B cell (primary cell): ENCODE data around the gene RHOT2. TPM values are rescaled to one million over a fixed set of nuclear protein-coding genes. Genes with fewer than 3 reads are reported as not detected.

Experiments
- polyA plus RNA-seq: library from polyadenylated mRNA; depleted of rRNA; stranded (reverse); fragments of >200 nt; gene quantifications from 2 replicates; pipeline ENCODE4 v1.2.3, GENCODE V29; 2012
- total RNA-seq, 2 donors: library from RNA; stranded (reverse); fragments of 120-200 nt in 1 of 2; gene quantifications; 1 replicate in 1 of 2; 2 replicates in 1 of 2; pipeline versions ENCODE4 v1.2.3 to v1.2.4, GENCODE V29; 2013 to 2022

The RHOT2 gene
- total and polyA plus RNA-seq, 2 donors (not counting 1 experiment from before 2014, with no cell fraction given): 207 to 461 TPM

Other genes with a start within 250 kb of the RHOT2 start
- gene RAB11FIP3, start 242.5 kb upstream of the RHOT2 start, total RNA-seq: 57.2 and 60.6 TPM in 2 replicates
- gene RAB11FIP3, start 242.5 kb upstream of the RHOT2 start, polyA plus RNA-seq: 24.3 and 29.9 TPM in 2 replicates
- 67.2 and 68.0 TPM in 2 replicates for gene CAPN15, start 140.4 kb upstream of the RHOT2 start, total RNA-seq
- 48.0 and 77.2 TPM in 2 replicates for gene CAPN15, start 140.4 kb upstream of the RHOT2 start, polyA plus RNA-seq
- gene PRR35, start 107.7 kb upstream of the RHOT2 start, total RNA-seq: not detected in 2 replicates
- not detected in 2 replicates for gene PRR35, start 107.7 kb upstream of the RHOT2 start, polyA plus RNA-seq
- gene NHLRC4, start 101.1 kb upstream of the RHOT2 start, total RNA-seq: 4.2 and 4.5 TPM in 2 replicates
- gene NHLRC4, start 101.1 kb upstream of the RHOT2 start, polyA plus RNA-seq: 1.3 and 2.2 TPM in 2 replicates
- 68.5 and 79.5 TPM in 2 replicates for gene PIGQ, start 98.2 kb upstream of the RHOT2 start, total RNA-seq
- gene PIGQ, start 98.2 kb upstream of the RHOT2 start, polyA plus RNA-seq: 56.7 and 56.9 TPM in 2 replicates
- 25.5 and 26.9 TPM in 2 replicates for gene RAB40C, start 78.1 kb upstream of the RHOT2 start, total RNA-seq
- 12.7 and 15.0 TPM in 2 replicates for gene RAB40C, start 78.1 kb upstream of the RHOT2 start, polyA plus RNA-seq
- gene WFIKKN1, start 37.1 kb upstream of the RHOT2 start, total RNA-seq: 0.84 and 0.90 TPM in 2 replicates
- 0.53 and 0.64 TPM in 2 replicates for gene WFIKKN1, start 37.1 kb upstream of the RHOT2 start, polyA plus RNA-seq
- gene METTL26, start 31.8 kb upstream of the RHOT2 start, total RNA-seq: 47.2 and 56.6 TPM in 2 replicates
- gene METTL26, start 31.8 kb upstream of the RHOT2 start, polyA plus RNA-seq: 77.7 and 140 TPM in 2 replicates
- 29.2 and 31.6 TPM in 2 replicates for gene MCRIP2, start 26.3 kb upstream of the RHOT2 start, total RNA-seq
- 28.5 and 46.0 TPM in 2 replicates for gene MCRIP2, start 26.3 kb upstream of the RHOT2 start, polyA plus RNA-seq
- gene WDR90, start 18.8 kb upstream of the RHOT2 start, total RNA-seq: 34.7 and 45.0 TPM in 2 replicates
- gene WDR90, start 18.8 kb upstream of the RHOT2 start, polyA plus RNA-seq: 23.1 and 25.7 TPM in 2 replicates
- gene RHBDL1, start 7.5 kb downstream of the RHOT2 start, total RNA-seq: 0.76 and 1.0 TPM in 2 replicates
- 1.6 and 2.9 TPM in 2 replicates for gene RHBDL1, start 7.5 kb downstream of the RHOT2 start, polyA plus RNA-seq
- 91.2 and 94.3 TPM in 2 replicates for gene STUB1, start 12.3 kb downstream of the RHOT2 start, total RNA-seq
- gene STUB1, start 12.3 kb downstream of the RHOT2 start, polyA plus RNA-seq: 116 and 128 TPM in 2 replicates
- gene JMJD8, start 16.2 kb downstream of the RHOT2 start, total RNA-seq: 41.3 and 46.3 TPM in 2 replicates
- 61.1 and 69.3 TPM in 2 replicates for gene JMJD8, start 16.2 kb downstream of the RHOT2 start, polyA plus RNA-seq
- gene WDR24, start 22.3 kb downstream of the RHOT2 start, total RNA-seq: 16.8 and 19.1 TPM in 2 replicates
- 16.8 and 17.5 TPM in 2 replicates for gene WDR24, start 22.3 kb downstream of the RHOT2 start, polyA plus RNA-seq
- 3.5 and 5.8 TPM in 2 replicates for gene FBXL16, start 37.7 kb downstream of the RHOT2 start, total RNA-seq
- gene FBXL16, start 37.7 kb downstream of the RHOT2 start, polyA plus RNA-seq: 1.5 and 2.2 TPM in 2 replicates
- 6.7 and 10.4 TPM in 2 replicates for gene METRN, start 47.0 kb downstream of the RHOT2 start, total RNA-seq
- gene METRN, start 47.0 kb downstream of the RHOT2 start, polyA plus RNA-seq: 2.6 and 6.9 TPM in 2 replicates
- 41.0 and 53.6 TPM in 2 replicates for gene ANTKMT, start 53.0 kb downstream of the RHOT2 start, total RNA-seq
- 37.9 and 54.1 TPM in 2 replicates for gene ANTKMT, start 53.0 kb downstream of the RHOT2 start, polyA plus RNA-seq
- gene CCDC78, start 58.3 kb downstream of the RHOT2 start, total RNA-seq: 11.2 and 11.8 TPM in 2 replicates
- 15.9 and 34.2 TPM in 2 replicates for gene CCDC78, start 58.3 kb downstream of the RHOT2 start, polyA plus RNA-seq
- 32.0 and 32.3 TPM in 2 replicates for gene HAGHL, start 59.0 kb downstream of the RHOT2 start, total RNA-seq
- gene HAGHL, start 59.0 kb downstream of the RHOT2 start, polyA plus RNA-seq: 40.4 and 87.1 TPM in 2 replicates
- 59.4 and 67.6 TPM in 2 replicates for gene CIAO3, start 72.9 kb downstream of the RHOT2 start, total RNA-seq
- 45.4 and 68.4 TPM in 2 replicates for gene CIAO3, start 72.9 kb downstream of the RHOT2 start, polyA plus RNA-seq
- not detected in 2 replicates for gene MSLN, start 92.6 kb downstream of the RHOT2 start, total RNA-seq
- gene MSLN, start 92.6 kb downstream of the RHOT2 start, polyA plus RNA-seq: not detected in 2 replicates
- gene RPUSD1, start 120.2 kb downstream of the RHOT2 start, total RNA-seq: 34.7 and 38.5 TPM in 2 replicates
- 28.6 and 46.1 TPM in 2 replicates for gene RPUSD1, start 120.2 kb downstream of the RHOT2 start, polyA plus RNA-seq
- 76.1 and 77.9 TPM in 2 replicates for gene CHTF18, start 120.5 kb downstream of the RHOT2 start, total RNA-seq
- 72.3 and 112 TPM in 2 replicates for gene CHTF18, start 120.5 kb downstream of the RHOT2 start, polyA plus RNA-seq
- gene GNG13, start 132.6 kb downstream of the RHOT2 start, total RNA-seq: not detected in 2 replicates
- gene GNG13, start 132.6 kb downstream of the RHOT2 start, polyA plus RNA-seq: not detected in 2 replicates